Suppressor macrophage treated with lipopolysaccharide for 4 hours (primary cell): ENCODE data around the gene RPL7L1.
"Not testable (repeated sequence)": the region's sequence is repeated elsewhere in the genome, so short reads cannot be mapped to it uniquely, and the experiment has no call there.

ENCODE experiments used
- DNase-seq: peaks from one replicate; pipeline ENCODE4 v3.0.0-alpha.2; 2020

The RPL7L1 gene

DNA sequence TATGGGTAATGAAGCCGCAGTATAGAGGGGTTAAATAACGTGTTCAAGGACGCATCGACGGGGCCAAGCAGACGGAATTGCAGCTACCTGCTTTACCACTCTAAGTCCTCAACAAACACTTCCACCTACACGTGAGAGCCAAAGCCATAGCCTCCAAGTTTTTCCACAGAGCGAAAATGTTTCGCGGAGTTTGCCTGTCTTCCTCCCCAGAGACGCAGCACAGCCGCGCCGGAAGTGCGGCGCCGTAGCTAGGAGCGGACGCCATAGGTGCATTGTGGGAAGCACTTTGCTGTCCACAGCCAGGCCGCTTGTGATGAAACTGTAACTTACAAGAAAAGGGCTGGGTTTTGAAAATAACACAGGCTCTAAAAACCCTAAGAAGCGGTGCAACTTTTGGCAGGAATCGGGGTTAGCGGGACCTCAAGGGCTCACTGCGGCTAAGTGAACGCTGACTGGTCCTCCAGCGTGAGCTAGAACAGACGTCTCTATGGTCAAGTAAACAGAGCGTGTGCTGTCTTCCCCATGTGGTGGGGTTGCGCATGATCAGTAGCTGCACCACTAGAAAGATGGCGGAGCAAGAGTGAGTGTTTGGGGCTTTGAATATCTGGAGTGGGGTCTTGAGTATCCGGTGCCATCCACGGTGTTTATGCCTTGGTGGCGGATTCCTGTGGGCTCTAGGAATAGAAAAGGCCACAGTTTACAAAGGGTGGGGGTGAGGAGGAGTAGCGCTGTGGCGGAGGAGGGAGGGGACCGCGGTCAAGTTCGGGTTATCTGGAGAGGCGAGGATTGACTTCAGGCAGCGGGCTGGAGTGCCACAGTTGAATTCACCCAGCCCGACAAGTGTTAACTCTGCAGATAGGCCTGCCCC is at the start of gene RPL7L1:
Gene RPL7L1, plus strand, starts transcription at position 245 of the 868 bp plus-strand sequence. Its CDS starts 295 bp downstream, at position 540.
- peak; percentile 87 for DNase-seq

- DNase-seq = no peak
Measured at GRCh38 chr6:42831237-42831636, 48.2 kb upstream of the RPL7L1 start.

DNA sequence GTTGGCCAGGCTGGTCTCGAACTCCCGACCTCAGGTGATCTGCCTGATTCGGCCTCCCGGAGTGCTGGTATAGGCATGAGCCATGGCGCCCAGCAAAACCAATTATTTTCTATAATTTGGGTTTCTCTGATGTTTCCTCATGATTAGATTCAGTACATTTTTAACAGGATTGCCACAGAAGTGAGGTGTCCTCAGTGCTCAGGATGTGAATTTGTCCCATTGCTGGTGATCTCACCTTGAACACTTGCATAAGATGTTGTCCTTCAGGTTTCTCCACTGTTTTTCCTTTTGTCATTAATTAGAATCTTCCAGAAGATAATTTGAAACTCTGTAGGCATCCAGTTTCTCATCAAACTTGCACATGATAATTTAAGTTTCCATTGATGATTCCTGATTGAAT is 45.4 kb upstream of the RPL7L1 start:
- no peak for DNase-seq

DNA sequence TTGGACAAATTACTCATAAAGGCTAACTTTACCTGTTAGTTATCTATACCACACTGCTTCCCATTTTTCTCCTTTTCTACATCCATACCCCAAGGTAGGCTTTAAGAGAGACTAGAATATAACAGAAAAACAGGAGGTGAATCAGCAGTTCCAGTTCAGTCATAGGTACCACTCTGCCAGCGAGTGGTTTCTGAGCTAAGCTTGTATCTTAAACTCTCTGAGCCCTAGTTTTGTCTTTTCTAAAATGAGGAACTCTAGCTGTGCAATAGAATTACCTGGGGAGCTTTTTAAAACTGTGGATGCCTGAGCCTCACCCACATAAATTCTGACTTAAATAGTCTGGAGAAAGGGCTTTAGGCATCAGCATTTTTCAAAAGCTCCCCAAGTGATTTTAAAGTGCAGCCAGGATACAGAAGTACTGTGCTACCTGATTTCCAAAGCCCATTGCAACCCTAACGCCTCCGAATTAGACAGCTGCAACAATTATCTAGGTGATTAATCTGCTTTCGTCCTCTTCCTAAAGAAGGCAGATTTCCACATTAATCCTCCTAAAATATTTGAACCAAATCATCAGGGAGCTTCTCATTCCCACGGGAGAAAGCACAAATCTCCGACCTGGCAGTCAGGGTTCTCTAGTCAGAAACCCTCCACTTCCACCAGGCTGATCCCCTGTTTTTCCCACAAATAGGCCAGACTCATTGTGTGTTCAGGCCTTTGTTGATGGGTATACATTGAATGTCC is 37.4 kb upstream of the RPL7L1 start:
- no peak for DNase-seq

DNA sequence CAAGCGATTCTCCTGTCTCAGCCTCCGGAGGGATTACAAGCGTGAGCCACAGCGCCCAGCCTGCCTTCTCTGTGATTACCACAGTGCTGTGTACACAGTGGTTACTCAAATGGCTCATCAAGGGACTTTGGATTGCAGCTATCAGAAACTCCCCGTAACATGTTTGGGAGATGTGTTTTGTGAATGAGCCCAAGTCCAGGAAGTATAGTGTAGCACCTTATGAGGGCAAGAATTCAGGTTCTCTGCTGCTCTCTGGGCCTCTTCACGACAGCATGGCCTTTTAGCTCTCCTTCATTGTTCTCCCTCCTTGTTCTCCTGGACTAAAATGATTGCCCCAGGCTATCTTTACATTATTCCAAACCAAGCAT is 34.1 kb upstream of the RPL7L1 start:
- no peak for DNase-seq

DNA sequence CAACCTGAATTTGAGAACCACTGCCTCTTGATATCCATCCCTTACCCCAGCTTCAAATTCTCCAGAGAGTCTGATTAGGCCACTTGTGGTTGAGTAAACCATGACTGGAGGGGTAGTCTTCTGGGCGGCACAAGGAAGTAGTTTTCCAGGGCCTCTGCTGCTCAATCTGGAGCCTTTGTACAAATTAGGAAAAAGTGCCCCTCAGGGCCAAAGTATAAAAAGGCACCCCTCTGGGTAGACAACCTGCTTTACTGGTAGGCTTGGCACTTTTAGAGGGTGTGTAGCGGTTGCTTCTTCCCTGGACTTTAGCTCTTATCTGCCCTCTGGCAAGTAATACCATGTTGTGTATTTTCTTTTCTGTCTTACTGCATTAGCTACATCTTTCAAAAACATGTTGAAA is 32.9 kb upstream of the RPL7L1 start:
- no peak for DNase-seq

DNA sequence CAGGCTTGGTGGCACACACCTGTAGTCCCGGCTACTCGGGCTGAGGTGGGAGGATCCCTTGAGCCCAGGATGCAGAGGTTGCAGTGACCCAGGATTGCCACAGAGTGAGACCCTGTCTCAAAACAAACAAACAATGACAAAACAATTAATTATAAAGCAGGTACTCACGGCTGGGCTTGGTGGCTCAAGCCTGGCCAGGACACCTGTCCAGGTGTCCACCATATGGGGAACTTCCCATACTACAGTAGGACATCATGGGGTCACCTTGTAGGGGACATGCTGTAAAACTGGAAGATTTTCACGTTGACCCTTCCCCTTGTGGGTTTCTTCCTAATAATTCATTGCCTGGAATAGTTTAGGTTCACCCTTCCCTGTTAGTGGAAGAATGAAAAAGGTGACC is 30.7 kb upstream of the RPL7L1 start:
- no peak for DNase-seq

- DNase-seq = no peak
Measured at GRCh38 chr6:42851599-42851998, 27.8 kb upstream of the RPL7L1 start.

DNA sequence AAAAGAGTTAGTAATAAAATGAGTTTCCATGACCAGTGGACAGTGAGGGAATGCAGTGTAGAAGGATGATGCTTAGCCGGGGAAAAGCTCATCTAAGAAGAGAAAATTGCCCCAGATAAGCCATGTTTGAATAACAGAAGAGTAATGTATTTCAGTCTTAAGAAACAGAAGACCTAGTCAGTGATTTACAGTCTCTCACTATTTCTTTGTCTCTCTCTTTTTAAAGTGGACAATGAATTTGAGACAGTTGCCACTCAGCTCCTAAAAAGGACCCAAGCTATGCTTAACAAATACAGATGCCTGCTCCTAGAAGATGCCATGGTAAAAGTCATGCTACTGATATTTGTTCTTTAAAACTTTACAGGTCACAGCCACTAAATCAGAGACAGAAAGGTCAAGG is 19.4 kb upstream of the RPL7L1 start:
- no peak for DNase-seq

GRCh38 chr6:42860481-42860880 is 18.9 kb upstream of the RPL7L1 start:
- DNase-seq = no peak

- DNase-seq = no peak
Measured at GRCh38 chr6:42864602-42865001, 14.8 kb upstream of the RPL7L1 start.

- no peak for DNase-seq
Measured at GRCh38 chr6:42870145-42870936, 9.1 kb upstream of the RPL7L1 start.

- DNase-seq = no peak
Measured at GRCh38 chr6:42871711-42872110, 7.7 kb upstream of the RPL7L1 start.

DNA sequence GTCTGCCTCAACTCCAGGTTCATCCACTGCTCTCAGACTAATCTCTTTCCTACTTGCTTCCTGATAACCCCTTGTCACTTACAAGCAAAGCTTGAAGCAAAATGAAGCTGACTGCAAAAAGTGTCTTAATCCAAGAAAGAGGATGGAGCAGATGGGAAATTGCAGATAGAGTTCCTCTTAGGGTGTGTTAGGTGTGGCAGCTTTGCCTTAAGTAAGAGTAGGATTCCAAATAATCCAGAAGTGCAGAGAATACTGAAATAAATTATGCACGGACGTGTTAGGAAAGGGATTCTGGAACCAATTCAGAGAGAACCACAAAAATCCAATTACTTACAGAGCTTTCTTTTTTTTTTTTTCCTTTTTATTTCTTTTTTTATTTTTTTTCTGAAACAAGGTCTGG is 6.1 kb upstream of the RPL7L1 start:
- no peak for DNase-seq

- DNase-seq = no peak
Measured at GRCh38 chr6:42877695-42878094, 1.7 kb upstream of the RPL7L1 start.

GRCh38 chr6:42880240-42880817 is 913 bp downstream of the RPL7L1 start:
- not testable (repeated sequence) for DNase-seq

DNA sequence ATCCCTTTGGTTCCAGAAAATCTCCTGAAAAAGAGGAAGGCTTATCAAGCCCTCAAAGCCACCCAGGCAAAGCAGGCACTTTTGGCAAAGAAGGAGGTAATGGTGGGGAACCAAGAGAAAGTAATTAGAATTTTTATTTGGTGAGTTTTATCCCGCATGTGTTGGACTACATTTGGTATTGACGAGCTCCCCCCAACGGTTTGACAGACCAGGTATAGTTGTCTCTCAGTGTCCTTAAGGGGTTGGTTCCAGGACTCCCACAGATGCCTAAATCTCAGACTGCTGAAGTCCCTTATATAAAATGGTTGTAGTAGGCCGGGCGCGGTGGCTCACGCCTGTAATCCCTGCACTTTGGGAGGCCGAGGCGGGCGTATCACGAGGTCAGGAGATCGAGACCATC is 1.5 kb downstream of the RPL7L1 start:
- DNase-seq = not testable (repeated sequence)

DNA sequence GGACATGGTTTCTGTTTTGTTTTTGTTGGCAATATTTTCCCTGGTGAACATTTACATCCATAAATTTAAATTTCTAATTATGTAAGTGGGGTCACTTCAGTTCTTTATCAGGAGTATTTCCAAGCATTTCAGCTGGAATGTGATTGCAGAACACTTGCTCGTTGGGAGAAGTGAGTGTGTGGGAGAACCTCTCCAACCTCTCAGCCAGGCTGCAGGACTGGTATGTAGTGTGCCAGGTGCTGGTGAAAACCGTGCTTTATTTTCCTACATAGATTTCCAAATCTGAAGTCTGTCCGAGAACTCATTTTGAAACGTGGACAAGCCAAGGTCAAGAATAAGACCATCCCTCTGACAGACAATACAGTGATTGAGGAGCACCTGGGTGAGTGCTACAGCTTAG is 6.3 kb downstream of the RPL7L1 start:
- no peak for DNase-seq

GRCh38 chr6:42888201-42888600 is 8.8 kb downstream of the RPL7L1 start:
- not testable (repeated sequence) for DNase-seq

GRCh38 chr6:42889815-42890214 is 10.4 kb downstream of the RPL7L1 start:
- DNase-seq = no peak

GRCh38 chr6:42890311-42891198 is 11.1 kb downstream of the RPL7L1 start:
- DNase-seq = peak; percentile 96

- no peak for DNase-seq
Measured at GRCh38 chr6:42891199-42891722, 11.8 kb downstream of the RPL7L1 start.
